ENCODE results near the gene STARD5.

STARD5 gene

DNA sequence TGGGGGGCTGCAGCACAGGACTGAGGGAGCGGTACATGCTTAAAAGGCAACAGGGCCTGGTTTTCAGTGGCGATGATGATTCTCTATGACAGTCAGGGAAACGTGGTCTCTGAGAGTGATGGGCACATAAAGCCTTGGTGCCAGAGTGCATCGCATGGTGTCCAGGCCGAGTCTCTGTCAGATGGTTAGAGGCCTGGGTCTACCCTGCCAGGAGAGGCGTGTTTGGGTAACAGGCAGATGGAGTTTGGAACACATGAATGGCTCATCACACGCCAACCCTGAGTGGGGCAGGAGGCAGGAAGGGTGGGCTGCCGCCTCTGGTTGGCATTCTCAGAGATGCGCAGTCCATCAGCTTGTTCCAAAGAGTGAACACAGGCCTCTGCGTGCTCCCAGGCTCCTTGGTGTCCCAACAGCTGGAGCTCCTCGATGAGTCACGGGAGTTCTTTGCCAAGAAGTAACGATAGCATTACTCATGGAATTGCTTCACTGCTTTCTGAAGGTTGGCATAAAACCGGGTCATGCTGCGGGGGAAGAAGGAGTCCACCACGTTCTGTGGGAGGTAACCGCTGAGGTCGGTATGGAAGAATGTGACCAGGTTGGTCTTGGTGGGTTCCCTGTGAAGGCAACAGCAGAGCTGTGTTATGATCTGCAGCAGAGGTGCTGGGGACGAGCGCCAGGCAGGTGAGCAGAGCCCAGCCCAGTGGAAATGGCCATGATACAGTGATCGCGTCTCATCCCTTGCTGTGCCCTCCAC is 11.0 kb downstream of the STARD5 start:
- no peak for DNase-seq (ENCODE audit: low read depth in 2 of 2)

DNA sequence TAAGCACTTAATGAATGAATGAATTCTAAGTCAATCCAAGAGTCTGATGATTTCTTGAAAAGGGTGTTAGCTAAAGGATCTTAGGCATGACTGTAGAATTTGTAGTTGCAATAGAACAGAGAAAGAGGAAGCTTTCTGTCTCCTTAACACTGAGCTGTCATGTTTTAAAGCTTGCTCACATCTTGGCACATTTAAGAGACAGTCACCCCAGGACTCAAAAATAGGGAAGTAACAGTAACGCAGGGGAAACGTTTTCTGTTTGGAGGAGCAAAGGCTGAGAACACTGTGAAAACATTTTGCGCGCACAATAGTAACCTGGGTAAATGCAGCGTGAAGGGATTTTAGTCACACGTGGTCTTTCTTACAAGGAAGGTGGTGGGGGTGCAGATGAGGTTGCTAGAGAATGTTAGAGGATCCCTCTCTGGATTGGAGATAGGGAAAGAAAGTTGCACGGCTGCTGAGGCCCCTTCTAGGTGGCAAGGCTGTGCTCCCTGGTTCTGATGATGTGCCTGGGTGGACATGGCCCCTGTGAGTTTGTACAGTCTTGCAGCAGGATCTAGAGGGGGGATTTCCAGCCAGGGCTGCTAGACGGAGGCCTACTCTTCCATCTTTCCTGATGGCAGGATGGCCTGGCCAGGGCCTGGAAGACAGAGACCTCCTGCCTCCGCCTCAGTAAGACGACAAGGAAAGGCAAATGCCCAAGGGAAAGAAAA is 12.0 kb downstream of the STARD5 start:
- no peak for DNase-seq (ENCODE audit: low read depth in 2 of 2)

DNA sequence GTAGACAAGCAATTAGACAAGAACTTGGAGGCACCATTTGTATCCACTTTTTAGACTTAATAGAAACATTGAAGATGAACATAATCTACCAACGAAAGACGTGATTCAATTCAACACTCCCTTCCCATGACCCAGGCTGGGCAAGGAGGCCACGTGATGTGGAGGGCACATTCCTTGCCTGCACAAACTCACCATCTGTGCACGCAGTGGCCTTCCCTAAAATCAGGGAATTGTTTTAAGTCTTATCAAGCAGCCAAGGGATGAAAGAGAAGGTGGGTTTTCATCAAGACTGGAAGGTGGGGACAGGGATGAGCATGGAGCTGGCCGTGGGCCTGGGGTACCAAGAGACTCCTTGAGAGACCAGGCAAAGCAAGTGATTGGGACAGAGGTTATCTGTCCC is 13.5 kb downstream of the STARD5 start:
- no peak for DNase-seq (ENCODE audit: low read depth in 2 of 2)

DNA sequence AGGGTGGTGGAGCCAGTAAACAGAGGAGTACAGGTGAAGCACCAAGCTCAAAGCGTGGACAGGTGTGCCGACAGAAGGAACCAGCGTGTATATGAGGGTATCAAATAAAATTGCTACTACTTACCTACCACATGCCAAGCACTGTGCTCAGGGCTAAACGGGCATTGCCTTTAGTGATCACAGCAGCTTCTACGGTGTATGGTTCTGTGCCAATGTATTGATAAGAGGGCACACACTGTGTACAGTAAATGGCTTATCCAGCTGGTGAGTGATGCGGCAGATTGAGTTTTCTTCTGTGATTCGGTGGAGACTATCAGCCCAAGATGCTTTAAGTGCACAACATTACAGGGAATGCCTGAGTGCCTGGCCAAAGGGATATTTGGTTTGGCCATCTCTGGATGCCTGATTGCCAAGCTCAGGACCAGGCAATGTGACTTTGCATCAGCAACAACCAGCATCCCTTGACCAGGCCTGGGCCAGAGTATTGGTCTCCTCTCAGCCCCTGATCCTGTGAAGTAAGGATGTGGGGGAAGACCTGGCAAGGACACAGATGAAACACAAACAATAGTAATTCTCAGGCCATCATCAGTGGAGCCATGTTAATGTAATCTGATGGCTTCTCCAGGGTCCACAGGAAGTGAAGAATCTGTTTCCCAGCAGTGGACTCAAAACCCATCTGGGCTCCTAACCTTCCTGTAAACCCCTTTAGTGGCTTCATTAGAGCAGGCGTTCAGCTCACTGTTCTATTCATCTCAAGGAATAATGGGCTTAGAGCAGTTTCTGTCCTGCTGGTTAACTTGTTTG is 14.1 kb downstream of the STARD5 start:
- DNase-seq (ENCODE audit: low read depth in 2 of 2), result no peak

DNA sequence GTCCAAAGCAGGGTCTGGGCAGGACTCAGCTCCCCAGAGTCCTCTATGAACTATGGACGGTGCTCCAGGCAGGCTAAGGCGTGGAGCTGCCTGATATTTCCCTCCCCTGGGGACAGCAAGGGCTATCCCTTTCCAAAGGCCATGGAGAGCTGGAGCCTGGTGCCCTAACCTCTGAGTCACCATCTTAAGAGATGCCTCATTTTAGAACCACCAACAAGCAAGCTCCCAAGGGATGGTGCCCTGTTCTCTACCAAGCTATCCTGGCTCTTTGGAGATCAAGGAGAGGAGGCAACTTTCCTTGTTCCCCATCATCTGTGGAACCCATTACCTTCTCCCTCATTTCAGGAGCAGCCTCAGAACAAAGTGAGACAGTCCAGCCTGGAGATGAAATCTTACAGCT is 15.7 kb downstream of the STARD5 start:
- no peak for DNase-seq (ENCODE audit: low read depth in 2 of 2)

DNA sequence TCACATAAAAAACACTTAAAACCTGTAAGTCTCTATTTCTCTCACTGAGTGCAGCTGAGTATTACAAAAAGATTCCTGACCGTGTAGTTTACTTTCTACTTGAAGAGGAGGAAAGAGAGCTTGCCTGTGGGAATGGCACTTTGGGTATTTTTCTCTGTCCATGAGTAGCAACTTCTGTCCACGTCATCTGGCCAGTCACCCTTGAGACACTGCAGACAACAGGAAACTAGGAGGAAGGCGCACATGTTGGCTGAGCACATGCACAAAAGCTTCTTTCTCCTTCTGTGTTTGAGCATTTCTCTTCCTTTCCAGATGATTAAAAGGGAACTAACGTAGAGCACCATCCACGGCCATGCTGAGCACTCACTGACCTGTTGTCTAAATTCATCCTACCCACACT is 19.7 kb downstream of the STARD5 start:
- no peak for DNase-seq (ENCODE audit: low read depth in 2 of 2)

DNA sequence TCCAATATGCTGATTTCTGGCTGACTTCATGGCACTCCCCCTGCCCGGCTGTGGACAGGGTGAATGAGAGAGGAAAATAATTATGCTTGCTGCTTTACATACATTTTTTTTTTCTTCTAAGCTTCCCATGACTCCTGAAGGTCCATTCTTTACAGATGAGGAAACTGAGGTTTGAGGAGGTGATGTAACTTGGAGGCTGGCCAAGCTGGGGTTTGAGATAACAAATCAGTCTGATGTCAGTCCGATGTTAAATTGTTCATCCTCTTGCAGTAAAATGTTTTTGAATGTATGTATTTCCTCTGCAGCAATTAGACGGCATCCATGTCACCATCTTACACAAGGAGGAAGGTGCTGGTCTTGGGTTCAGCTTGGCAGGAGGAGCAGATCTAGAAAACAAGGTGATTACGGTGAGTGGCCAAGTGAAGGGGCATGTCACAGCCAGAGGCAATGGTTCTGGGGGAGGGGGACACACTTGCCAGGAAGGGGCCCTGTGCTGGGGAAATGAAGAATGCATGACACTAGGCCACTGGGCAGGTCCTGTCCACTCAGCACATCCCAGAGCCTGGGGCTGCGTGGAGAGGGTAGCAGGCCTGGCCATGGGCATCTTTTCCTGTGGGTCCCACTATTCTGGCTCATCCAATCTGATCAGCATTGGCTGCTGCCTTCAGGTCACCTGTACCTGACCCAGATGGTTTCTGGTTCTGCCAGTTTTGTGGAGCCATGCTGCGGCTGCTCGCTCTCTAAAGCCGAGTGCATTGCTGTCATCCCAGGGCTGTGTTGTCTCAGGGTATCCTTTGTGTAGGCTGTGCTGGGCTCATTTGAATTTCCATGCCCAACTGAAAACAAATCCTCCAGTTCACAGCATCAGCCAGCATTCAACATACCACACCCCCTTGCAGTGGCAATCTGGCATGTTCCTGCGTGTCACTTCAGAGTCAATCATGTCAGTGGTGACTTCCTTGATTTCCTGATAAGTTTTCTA is 20.4 kb downstream of the STARD5 start:
- no peak for DNase-seq (ENCODE audit: low read depth in 2 of 2)

DNA sequence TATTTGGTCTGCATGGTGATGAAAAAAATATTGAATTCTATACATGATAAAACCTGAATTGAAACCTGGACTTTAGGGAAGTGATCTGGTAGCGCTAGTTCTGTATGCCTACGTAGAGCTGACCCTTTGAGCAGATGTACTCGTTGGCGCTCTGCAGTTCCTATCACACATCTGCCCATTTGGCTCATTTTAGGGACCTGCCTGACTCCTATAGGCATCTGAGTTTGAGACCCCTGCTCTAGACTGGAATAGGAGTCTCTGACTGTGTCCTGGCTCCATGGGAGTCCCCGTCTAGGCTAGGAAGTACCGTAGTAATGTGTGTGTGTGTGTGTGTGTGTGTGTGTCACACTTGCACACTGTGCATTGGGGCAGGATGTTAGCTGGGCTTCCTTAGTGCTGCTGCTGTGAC is 21.2 kb downstream of the STARD5 start:
- DNase-seq (ENCODE audit: low read depth in 2 of 2), result no peak

DNA sequence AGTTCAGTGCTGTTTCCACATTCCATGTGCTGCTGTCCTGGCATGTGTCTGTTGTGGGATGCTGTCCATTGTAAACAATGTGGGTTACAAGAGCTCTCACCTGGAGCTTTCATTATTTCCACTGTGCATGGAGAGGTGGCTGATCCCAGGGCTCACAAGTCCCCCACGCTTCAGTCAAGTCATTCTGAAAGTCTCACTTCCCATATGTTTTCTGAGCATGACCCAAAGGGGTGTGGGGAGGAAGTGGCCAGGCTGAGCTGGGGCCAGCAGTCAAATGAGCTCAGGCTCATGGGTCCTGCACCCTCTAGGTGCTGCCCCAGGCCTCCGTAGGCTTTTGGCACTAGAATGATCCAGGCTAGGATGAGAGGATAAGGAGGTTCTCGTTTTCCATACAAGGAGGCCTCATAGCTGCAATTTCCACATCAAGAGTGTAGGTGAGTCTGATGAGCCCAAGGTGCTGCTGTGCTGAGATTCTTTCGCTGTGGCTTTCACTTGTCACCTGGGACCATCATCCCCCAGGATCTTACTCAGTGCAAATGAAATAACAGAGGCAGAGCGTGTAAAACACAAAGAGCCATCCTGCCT is 22.0 kb downstream of the STARD5 start:
- no peak for DNase-seq (ENCODE audit: low read depth in 2 of 2)

DNA sequence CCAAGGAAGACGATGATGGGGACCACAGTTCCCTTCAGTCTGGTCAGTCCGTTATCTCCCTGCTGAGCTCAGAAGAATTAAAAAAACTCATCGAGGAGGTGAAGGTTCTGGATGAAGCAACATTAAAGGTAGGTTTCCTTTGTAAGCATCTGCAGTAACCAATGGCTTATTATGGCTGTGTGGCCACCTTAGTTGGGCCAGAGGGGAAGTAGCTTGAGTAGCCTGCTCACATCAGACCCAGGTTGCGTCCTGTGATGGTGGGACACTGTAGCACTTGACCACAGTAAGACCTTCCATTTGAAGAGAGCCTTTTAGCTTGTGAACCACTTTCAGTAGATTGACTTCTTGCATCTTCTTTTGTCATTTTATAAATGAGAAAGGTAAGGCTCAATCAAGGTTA is 22.6 kb downstream of the STARD5 start:
- no peak for DNase-seq (ENCODE audit: low read depth in 2 of 2)

DNA sequence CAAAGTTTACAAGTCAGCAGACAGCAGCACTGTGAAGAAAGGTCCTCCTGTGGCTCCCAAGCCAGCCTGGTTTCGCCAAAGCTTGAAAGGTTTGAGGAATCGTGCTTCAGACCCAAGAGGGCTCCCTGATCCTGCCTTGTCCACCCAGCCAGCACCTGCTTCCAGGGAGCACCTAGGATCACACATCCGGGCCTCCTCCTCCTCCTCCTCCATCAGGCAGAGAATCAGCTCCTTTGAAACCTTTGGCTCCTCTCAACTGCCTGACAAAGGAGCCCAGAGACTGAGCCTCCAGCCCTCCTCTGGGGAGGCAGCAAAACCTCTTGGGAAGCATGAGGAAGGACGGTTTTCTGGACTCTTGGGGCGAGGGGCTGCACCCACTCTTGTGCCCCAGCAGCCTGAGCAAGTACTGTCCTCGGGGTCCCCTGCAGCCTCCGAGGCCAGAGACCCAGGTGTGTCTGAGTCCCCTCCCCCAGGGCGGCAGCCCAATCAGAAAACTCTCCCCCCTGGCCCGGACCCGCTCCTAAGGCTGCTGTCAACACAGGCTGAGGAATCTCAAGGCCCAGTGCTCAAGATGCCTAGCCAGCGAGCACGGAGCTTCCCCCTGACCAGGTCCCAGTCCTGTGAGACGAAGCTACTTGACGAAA is 24.2 kb downstream of the STARD5 start:
- no peak for DNase-seq (ENCODE audit: low read depth in 2 of 2)

DNA sequence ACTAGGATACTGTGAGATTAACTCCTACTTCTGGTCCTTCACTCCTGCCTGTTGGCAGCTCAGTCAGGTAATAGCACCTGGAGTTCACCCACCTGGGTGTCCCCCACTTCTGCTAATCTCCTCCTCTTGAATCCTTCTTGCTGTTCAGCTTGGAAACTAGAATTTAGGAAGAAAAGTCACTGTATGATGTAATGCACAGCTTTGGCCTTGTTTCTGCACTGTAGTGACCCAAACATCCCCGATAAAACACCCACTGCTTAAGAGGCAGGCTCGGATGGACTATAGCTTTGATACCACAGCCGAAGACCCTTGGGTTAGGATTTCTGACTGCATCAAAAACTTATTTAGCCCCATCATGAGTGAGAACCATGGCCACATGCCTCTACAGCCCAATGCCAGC is 24.8 kb downstream of the STARD5 start:
- DNase-seq (ENCODE audit: low read depth in 2 of 2), result no peak

DNA sequence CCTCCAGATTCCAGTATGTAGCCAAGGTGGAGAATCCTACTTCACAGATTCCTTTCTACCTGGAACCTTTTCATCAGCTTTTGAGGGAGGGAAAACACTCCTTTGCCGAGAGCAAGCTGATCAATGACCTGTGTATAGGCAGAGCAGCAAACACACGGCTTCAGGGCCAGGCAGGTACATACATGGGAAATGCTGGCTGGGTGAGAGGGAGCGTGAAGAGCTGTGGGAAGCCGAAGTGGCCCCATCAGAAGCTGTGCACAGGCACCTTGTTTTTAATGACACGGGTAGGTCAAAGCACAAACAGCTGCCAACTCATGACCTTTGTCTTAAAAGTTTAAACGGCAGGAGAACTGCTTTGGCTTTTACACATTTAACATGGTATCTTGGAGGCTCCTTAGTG is 25.3 kb downstream of the STARD5 start:
- DNase-seq (ENCODE audit: low read depth in 2 of 2), result no peak

DNA sequence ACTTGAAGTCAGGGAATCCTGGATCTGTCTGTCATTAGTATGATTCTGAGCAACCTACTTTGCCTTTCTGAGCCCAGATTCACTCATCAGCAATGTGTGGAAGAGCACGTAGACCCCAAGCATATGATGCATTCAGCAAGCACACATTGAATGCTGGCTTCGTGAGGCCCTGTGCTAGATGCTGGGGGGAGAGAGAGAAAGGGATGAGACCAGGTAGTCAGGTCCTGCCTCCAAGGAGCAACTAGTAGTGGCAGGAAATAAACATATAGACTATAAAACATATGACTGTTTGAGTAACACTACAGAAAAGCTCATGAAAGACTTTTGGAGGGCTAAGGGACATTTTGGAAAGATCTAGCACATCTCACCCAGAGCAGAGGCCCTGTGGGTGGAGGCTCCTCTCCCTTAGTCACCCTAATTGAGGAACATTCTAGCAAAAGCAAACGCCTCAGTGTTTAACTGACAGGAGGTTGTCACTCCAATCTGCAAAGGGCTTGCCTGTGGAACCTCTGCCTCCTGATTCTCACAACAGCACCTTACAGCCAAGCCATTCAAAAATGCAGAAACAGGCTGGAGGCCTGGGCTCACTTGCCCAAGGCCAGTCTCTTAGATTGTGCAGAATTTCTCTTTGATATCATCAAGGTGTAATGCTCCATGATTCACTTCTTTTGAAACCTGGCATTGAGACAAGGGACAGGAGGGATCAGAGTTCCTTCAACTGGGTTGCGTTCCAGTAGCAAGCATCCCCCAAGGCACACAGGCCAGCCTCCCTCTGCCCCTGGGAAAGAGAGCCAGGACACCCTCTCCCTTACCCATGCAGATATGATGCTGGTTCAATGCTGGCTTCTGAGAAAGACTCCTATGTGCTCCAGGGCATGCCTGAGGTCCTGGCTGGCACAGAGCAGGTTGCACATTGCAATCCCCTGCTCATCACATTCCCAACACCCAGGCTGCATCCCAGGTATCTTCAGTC is 26.1 kb downstream of the STARD5 start:
- peak in 1 of 2 donors; percentile 37 for DNase-seq (ENCODE audit: low read depth in 2 of 2)

DNA sequence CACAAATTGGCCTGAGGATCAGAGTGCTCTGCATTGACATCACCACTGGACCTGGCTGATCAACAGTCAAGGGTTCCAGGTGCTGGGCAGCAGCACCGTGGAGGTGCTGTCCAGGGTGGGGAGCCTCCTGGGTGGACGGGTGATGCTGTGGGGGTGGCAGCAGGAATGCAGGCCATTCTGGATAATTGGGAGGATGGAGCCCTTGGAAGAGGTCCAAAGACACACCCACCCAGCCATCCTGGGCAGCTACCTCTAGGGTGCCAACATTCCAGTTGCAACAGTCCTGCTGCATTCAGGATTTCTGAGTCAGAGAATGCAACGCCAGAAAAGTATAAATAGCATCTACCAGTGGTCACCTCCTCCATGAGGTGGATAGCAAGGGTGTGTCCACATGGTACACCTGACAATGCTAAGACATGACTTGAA is 26.8 kb downstream of the STARD5 start:
- no peak for DNase-seq (ENCODE audit: low read depth in 2 of 2)

DNA sequence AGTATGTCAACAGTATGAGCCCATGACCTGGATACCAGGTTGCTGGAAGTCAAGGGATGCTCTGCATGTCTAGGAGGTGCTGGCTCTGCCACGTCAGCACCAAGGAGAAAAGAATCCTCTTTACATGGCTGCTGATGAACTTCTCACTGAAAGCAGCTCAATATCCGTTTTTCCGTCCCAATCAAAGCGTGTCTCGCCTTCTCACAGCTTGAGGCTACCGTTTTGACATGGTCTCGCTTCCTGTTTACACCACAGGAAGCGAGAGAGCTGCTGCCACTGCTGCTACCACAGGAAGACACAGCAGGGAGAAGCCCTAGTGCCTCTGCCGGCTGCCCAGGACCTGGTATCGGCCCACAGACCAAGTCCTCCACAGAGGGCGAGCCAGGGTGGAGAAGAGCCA is 27.3 kb downstream of the STARD5 start:
- peak; percentile 65 to 66 for DNase-seq (ENCODE audit: low read depth in 2 of 2)

DNA sequence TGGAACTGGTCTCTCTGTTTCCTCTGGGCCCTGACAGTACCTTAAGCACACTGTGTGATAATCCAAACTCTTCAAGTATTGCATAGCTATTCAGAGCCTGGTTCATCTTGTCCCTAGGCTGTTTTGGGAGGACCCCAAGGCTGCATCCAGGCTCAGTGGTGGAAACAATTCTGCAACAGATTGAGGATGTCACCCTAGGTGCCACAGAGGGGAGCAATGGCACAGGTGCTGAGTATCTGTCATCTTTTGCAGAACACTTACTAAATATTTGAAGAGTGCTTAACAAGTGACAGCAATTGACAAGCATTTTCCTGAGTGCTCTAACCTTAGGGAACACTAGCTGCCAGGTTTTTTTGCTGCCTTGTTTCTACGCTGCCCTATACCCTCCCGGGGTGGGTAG is 27.8 kb downstream of the STARD5 start:
- DNase-seq (ENCODE audit: low read depth in 2 of 2), result no peak

DNA sequence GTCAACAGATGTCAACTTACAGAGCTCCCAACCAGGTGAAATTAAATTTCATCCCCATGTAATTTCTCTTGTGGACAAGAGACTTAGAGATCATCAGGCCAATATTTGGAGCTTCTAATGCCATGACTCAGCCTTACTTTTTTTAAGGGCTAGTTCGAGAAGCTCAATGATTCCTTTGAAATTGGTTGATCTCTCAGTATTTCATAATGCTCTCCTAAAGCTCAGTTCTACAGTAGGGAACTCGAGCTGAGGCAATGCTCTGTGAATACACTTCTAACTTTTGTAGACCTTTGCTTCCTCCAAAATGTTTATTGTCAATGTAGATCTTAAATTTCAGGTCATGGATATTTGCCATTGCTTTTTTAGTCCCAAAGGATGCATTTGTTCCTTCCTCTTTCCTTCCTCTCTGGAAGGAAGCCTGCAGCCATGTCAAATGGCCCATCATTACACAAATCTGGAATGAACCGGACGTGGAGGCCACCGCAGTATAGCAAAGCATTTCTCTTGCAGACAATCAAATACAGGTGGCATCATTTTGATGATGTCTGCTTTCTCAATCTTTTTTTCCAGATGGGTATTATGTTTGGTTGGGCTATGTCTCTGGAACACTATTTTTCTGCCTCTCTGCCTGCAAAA is 28.3 kb downstream of the STARD5 start:
- DNase-seq (ENCODE audit: low read depth in 2 of 2), result no peak

DNA sequence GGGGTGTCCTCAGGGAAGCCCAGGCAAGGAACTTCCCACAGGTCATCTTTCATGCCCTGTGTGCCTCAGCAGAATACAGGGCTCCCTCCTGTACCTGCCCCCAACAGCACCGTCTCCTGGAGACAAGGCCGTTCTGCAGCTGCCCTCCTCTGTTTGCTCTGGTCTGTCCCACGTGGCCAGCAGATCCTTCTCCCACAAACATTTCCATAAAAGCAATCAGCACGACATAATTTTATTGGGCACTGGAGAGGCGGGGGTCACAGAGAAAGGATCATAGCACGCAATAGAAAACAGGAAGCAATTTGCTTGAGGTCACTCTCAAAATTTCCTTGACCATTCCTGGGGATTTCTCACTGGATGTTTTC is 29.4 kb downstream of the STARD5 start:
- DNase-seq (ENCODE audit: low read depth in 2 of 2), result no peak

Data from stimulated activated CD4-positive, alpha-beta T cell treated with anti-CD3 and anti-CD28 coated beads, Interleukin-15, amount 100 ng/mL, for 48 hours (primary cell).